SK-N-SH (cell line): ENCODE results near the gene CD109. TPM values are rescaled to one million over a fixed set of nuclear protein-coding genes. Genes with fewer than 3 reads are reported as not detected.
A peak's percentile ranks its signal among the peaks of the same experiment; 100 is the strongest.
"Not testable (repeated sequence)": the region's sequence is repeated elsewhere in the genome, so short reads cannot be mapped to it uniquely, and the experiment has no call there.

Source experiments
- CTCF ChIA-PET: fragments of 300-600, 350-600 bp; formaldehyde crosslinking; extraction: SDS; loops from one replicate; lab custom pipeline; 2021; lab: Yijun Ruan, JAX
- POLR2A ChIA-PET: fragments of 350-600 bp; sonication (Branson Sonifier 250); formaldehyde crosslinking; extraction: SDS; loops from one replicate; lab custom pipeline; 2020; ENCODE audit warnings: antibody characterized with exemption, inconsistent platforms; lab: Yijun Ruan, JAX
- DNase-seq: peaks from one replicate; pipeline ENCODE4 v3.0.0; 2012
- H2AFZ ChIP-seq: fragments of 200-600 bp; sonication (generic); 2 replicates; pipeline ENCODE4 v1.8.1; 2016; ENCODE audit warnings: antibody characterized with exemption, mild to moderate bottlenecking, low read depth
- H3F3A ChIP-seq: fragments of 200-600 bp; sonication (generic); replicated peaks from 2 replicates; pipeline ENCODE3; 2016; ENCODE audit warnings: antibody characterized with exemption, mild to moderate bottlenecking; ENCODE audit not compliant: insufficient read depth
- H3K27ac ChIP-seq, 2 experiments: fragments of 200-500 bp in 1 of 2; fragments of 200-600 bp in 1 of 2; sonication (Bioruptor generic) in 1 of 2; sonication (generic), shearing (Covaris generic) in 1 of 2; 2 replicates each; pipeline versions ENCODE4 v1.5.1 to v1.6.1; 2014 to 2016; ENCODE audit warnings: low read depth in 2 of 2, inconsistent platforms in 1 of 2, low read length in 1 of 2, mild to moderate bottlenecking in 1 of 2, mixed read lengths in 1 of 2
- H3K27me3 ChIP-seq: fragments of 200-600 bp; sonication (generic), shearing (Covaris generic); 2 replicates; pipeline ENCODE4 v1.6.1; 2016; ENCODE audit warnings: mixed run types; ENCODE audit not compliant: insufficient read depth
- H3K36me3 ChIP-seq, 2 experiments: fragments of 200-500 bp in 1 of 2; fragments of 200-600 bp in 1 of 2; sonication (Bioruptor generic) in 1 of 2; sonication (generic) in 1 of 2; replicated peaks in 1 of 2; 2 replicates each; pipeline versions ENCODE3 to v1.5.1; 2014 to 2016; ENCODE audit warnings: low read length in 1 of 2, mild to moderate bottlenecking in 1 of 2; ENCODE audit not compliant: insufficient read depth in 2 of 2, control insufficient read depth in 1 of 2
- H3K4me1 ChIP-seq, 2 experiments: fragments of 200-500 bp in 1 of 2; fragments of 200-600 bp in 1 of 2; sonication (Bioruptor generic) in 1 of 2; sonication (generic), shearing (Covaris generic) in 1 of 2; 2 replicates each; pipeline versions ENCODE4 v1.5.1 to v1.6.1; 2014 to 2016; ENCODE audit warnings: low read depth in 1 of 2, low read length in 1 of 2, mixed run types in 1 of 2; ENCODE audit not compliant: insufficient read depth in 2 of 2, control insufficient read depth in 1 of 2
- H3K4me2 ChIP-seq: fragments of 200-600 bp; sonication (generic), shearing (Covaris generic); 2 replicates; pipeline ENCODE4 v1.6.1; 2017; ENCODE audit warnings: mixed run types
- H3K4me3 ChIP-seq, 2 experiments: fragments of 200-500 bp in 1 of 2; fragments of 200-600 bp in 1 of 2; sonication (Bioruptor generic) in 1 of 2; sonication (generic), shearing (Covaris generic) in 1 of 2; 2 replicates each; pipeline versions ENCODE4 v1.5.1 to v1.8.1; 2014 to 2016; ENCODE audit warnings: low read depth in 2 of 2, inconsistent platforms in 1 of 2, low read length in 1 of 2, mild to moderate bottlenecking in 1 of 2, mixed read lengths in 1 of 2, moderate library complexity in 1 of 2
- H3K79me2 ChIP-seq: fragments of 200-600 bp; sonication (generic); 2 replicates; pipeline ENCODE4 v1.8.1; 2017; ENCODE audit warnings: mild to moderate bottlenecking; ENCODE audit not compliant: insufficient read depth
- H3K9ac ChIP-seq: fragments of 200-600 bp; sonication (generic); 2 replicates; pipeline ENCODE4 v1.6.1; 2017; ENCODE audit warnings: mixed run types
- H3K9me2 ChIP-seq: fragments of 200-600 bp; sonication (generic); 2 replicates; pipeline ENCODE4 v1.6.1; 2017; ENCODE audit warnings: mixed run types
- H3K9me3 ChIP-seq: fragments of 200-600 bp; sonication (generic); 2 replicates; pipeline ENCODE4 v1.6.1; 2017; ENCODE audit warnings: mixed run types, mild to moderate bottlenecking, moderate library complexity
- H4K20me1 ChIP-seq: fragments of 200-600 bp; sonication (generic); 2 replicates; pipeline ENCODE4 v1.6.1; 2017; ENCODE audit warnings: mild to moderate bottlenecking, mixed run types; ENCODE audit not compliant: insufficient read depth
- FOSL2 ChIP-seq: IDR thresholded peaks from 2 replicates; pipeline ENCODE4 v1.4.0; 2012; ENCODE audit warnings: low read depth, mild to moderate bottlenecking, moderate library complexity, borderline replicate concordance
- GABPA ChIP-seq: IDR thresholded peaks from 2 replicates; pipeline ENCODE4 v1.4.0; 2012; ENCODE audit warnings: low read depth, mild to moderate bottlenecking
- JUND ChIP-seq: IDR thresholded peaks from 2 replicates; pipeline ENCODE4 v1.4.0; 2012
- MEF2A ChIP-seq: IDR thresholded peaks from 2 replicates; pipeline ENCODE4 v1.4.0; 2012; ENCODE audit warnings: low read depth, borderline replicate concordance
- NFIC ChIP-seq: IDR thresholded peaks from 2 replicates; pipeline ENCODE4 v1.4.0; 2012; ENCODE audit warnings: borderline replicate concordance
- POLR2AphosphoS5 ChIP-seq: IDR thresholded peaks from 2 replicates; pipeline ENCODE4 v1.6.1; 2012; ENCODE audit warnings: low read depth, low read length
- RXRA ChIP-seq: IDR thresholded peaks from 2 replicates; pipeline ENCODE4 v1.4.0; 2012; ENCODE audit warnings: low read depth, mild to moderate bottlenecking, borderline replicate concordance
- SIN3A ChIP-seq: IDR thresholded peaks from 2 replicates; pipeline ENCODE4 v1.6.1; 2012; ENCODE audit warnings: low read depth, mild to moderate bottlenecking, low read length, moderate library complexity, borderline replicate concordance
- TCF12 ChIP-seq: IDR thresholded peaks from 2 replicates; pipeline ENCODE4 v1.4.0; 2012
- USF1 ChIP-seq: IDR thresholded peaks from 2 replicates; pipeline ENCODE4 v1.4.0; 2012; ENCODE audit warnings: low read depth, borderline replicate concordance
- YY1 ChIP-seq: IDR thresholded peaks from 2 replicates; pipeline ENCODE4 v1.4.0; 2012; ENCODE audit warnings: low read depth, mild to moderate bottlenecking
- WGBS: methylation state at CpG from one replicate; pipeline ENCODE4 v1.1.6; 2017; ENCODE audit warnings: low lambda C conversion rate; 5-methylcytosine and 5-hydroxymethylcytosine counted together
- polyA plus RNA-seq, 3 experiments: library from polyadenylated mRNA; depleted of rRNA; stranded (reverse); fragments of >200 nt; gene quantifications; 2 replicates each; pipeline ENCODE4 v1.2.3, GENCODE V29; 2012
- TF ChIP-seq, protein P1 (sequence below): fragments of 200-600 bp; sonication (generic); IDR thresholded peaks from 2 replicates; pipeline ENCODE4 v1.6.1; 2017; ENCODE audit warnings: antibody characterized with exemption, mild to moderate bottlenecking, moderate library complexity
- TF ChIP-seq, protein P2 (sequence below): IDR thresholded peaks from 2 replicates; pipeline ENCODE4 v1.4.0; 2012; ENCODE audit warnings: low read depth
- TF ChIP-seq, protein P3 (sequence below): IDR thresholded peaks from 2 replicates; pipeline ENCODE4; 2012

Gene CD109
- polyA plus RNA-seq, 1 of the 3 experiments (the other 2 are of a cell fraction): 19.7 TPM

DNA sequence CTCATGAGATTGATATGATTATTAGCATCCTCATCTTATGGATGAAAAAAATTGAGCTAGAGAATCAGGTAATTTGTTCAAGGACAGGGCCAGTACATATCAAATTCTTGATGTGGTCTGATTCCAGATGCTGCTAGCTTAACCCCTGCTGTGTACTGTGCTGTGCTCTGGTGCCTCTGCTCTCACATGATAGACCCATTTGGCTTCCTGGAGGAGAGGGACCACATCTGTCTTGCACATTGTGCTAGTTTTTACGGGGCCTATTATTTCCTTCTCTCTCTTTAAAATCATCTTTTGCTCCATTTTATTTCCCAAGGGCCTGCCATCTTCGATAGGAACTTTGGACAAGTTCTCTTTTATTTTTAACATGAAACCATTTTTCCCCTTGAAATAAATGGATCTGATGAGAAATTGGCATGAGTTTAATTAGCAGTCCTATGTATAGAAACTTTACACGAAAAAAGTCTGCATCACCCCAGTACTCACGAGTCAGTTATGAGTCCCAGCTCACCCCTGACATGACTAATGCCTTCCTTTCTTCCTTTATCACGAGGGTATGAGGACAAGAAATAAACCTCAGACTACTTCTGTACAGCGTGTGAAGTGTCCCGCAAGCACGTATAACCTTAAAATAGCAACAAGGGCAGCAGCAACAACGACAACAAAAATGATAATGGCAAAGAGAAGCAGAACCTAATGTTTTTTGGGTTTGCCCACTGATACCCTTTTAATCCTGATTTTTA lies 26.5 kb downstream of the CD109 start:
- no peaks in the 10 kb centered on the region for H3K27me3 ChIP-seq
- H4K20me1 ChIP-seq: no peaks in the 10 kb centered on the region
- 7% methylated on average over 9 of the region's 9 CpGs for WGBS
- peaks cover 2% of the 10 kb centered on the region for H3F3A ChIP-seq
- H3K9me3 ChIP-seq: no peaks in the 10 kb centered on the region
- H3K4me3 ChIP-seq: no peak overlapping the region
- peaks cover 5% of the 10 kb centered on the region for H3K79me2 ChIP-seq
- TF ChIP-seq, protein P1, sequence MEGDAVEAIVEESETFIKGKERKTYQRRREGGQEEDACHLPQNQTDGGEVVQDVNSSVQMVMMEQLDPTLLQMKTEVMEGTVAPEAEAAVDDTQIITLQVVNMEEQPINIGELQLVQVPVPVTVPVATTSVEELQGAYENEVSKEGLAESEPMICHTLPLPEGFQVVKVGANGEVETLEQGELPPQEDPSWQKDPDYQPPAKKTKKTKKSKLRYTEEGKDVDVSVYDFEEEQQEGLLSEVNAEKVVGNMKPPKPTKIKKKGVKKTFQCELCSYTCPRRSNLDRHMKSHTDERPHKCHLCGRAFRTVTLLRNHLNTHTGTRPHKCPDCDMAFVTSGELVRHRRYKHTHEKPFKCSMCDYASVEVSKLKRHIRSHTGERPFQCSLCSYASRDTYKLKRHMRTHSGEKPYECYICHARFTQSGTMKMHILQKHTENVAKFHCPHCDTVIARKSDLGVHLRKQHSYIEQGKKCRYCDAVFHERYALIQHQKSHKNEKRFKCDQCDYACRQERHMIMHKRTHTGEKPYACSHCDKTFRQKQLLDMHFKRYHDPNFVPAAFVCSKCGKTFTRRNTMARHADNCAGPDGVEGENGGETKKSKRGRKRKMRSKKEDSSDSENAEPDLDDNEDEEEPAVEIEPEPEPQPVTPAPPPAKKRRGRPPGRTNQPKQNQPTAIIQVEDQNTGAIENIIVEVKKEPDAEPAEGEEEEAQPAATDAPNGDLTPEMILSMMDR: no peak
- TF ChIP-seq YY1 (0 out of 2 replicates have a peak, but pooled peaks have one; percentile 21), MEF2A (peak; percentile 75; the same call in 1 of the 2 replicates), SIN3A (no peak), POLR2AphosphoS5 (peak; percentile 19; the same call in 1 of the 2 replicates), USF1 (0 out of 2 replicates have a peak, but pooled peaks have one; percentile 12), RXRA (0 out of 2 replicates have a peak, but pooled peaks have one; percentile 26), JUND (peak; percentile 50), FOSL2 (peak; percentile 75), NFIC (peak; percentile 26; the same call in 1 of the 2 replicates), TCF12 (peak; percentile 61), GABPA (no peak)
- TF ChIP-seq, protein P2, sequence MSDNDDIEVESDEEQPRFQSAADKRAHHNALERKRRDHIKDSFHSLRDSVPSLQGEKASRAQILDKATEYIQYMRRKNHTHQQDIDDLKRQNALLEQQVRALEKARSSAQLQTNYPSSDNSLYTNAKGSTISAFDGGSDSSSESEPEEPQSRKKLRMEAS: peak; percentile 49; the same call in 1 of the 2 replicates
- TF ChIP-seq, protein P3, sequence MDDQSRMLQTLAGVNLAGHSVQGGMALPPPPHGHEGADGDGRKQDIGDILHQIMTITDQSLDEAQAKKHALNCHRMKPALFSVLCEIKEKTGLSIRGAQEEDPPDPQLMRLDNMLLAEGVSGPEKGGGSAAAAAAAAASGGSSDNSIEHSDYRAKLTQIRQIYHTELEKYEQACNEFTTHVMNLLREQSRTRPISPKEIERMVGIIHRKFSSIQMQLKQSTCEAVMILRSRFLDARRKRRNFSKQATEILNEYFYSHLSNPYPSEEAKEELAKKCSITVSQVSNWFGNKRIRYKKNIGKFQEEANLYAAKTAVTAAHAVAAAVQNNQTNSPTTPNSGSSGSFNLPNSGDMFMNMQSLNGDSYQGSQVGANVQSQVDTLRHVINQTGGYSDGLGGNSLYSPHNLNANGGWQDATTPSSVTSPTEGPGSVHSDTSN: peak; percentile 81
- ChIA-PET CTCF (interaction anchor here (1.4 to 2.3 kb wide), 2 partner anchors 10 to 16 kb away, joined by 4 to 12 read pairs; no protein-coding TSS in a partner anchor), POLR2A (no interaction called here)
- peak overlapping the region; percentile 38; the same call in 1 of the 2 replicates for H2AFZ ChIP-seq
- DNase-seq: no peak
- H3K36me3 ChIP-seq: peaks cover 0 to 16% of the 10 kb centered on the region in 2 experiments
- H3K4me2 ChIP-seq: peak overlapping the region; percentile 43
- peak overlapping the region; percentile 33; the same call in 1 of the 2 replicates for H3K9ac ChIP-seq
- H3K9me2 ChIP-seq: no peaks in the 10 kb centered on the region
- H3K27ac ChIP-seq: peak overlapping the region; percentile 70 to 81; a peak in 3 of 4 replicates
- H3K4me1 ChIP-seq: peaks cover 0 to 10% of the 10 kb centered on the region in 2 experiments; a peak in 1 of 4 replicates

DNA sequence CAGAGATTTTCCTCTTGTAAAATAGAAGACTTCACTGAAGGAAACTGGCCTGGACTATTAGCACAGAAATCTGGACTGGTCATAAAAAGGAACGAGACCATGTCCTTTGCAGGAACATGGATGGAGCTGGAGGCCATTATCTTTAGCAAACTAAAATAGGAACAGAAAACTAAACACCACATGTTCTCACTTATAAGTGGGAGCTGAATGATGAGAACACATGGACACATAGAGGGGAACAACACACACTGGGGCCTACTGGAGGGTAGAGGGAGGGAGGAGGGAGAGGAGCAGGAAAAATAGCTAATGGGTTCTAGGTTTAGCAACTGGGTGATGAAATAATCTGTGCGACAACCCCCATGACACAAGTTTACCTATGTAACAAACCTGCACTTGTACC lies 27.5 kb downstream of the CD109 start:
- POLR2A ChIA-PET, H3K4me1 ChIP-seq, H3K9me2 ChIP-seq, H3F3A ChIP-seq, H3K4me3 ChIP-seq, H3K27me3 ChIP-seq, H3K9me3 ChIP-seq, H4K20me1 ChIP-seq, DNase-seq, H3K79me2 ChIP-seq: not testable (repeated sequence)
- CTCF ChIA-PET: interaction anchor here (1.4 kb wide), 1 partner anchor 10 kb away, joined by 9 read pairs; no protein-coding TSS in a partner anchor
- Histone ChIP-seq H3K4me2 (peak overlapping the region; percentile 43; the same call in 1 of the 2 replicates), H2AFZ (0 out of 2 replicates have a peak overlapping the region, but pooled peaks have one; percentile 17), H3K27ac (peak overlapping the region in 1 of 2 experiments; percentile 81; a peak in 3 of 4 replicates), H3K36me3 (peaks cover 0 to 13% of the 10 kb centered on the region in 2 experiments), H3K9ac (peak overlapping the region; percentile 33; the same call in 1 of the 2 replicates)
- 73% methylated on average over 2 of the region's 2 CpGs for WGBS
